GM23338 (cell line): Measurements from ENCODE around the gene GNPDA1. TPM values are rescaled to one million over a fixed set of nuclear protein-coding genes. Genes with fewer than 3 reads are reported as not detected.

Source experiments
- ATAC-seq: fragments of 200-7000 bp; cut with Tn5 transposase; 3 replicates; pipeline ENCODE4 v1.9.1; 2020
- DNase-seq: peaks from one replicate; pipeline ENCODE4 v3.0.0-alpha.2; 2015; ENCODE audit warnings: low spot score
- H2AFZ ChIP-seq: fragments of 200-600 bp; sonication (generic); 2 replicates; pipeline ENCODE4 v1.8.0; 2016; ENCODE audit warnings: antibody characterized with exemption, mild to moderate bottlenecking, moderate library complexity
- H3F3A ChIP-seq: fragments of 200-600 bp; sonication (generic); replicated peaks from 2 replicates; pipeline ENCODE4 v1.8.0; 2017; ENCODE audit warnings: antibody characterized with exemption, mixed run types, low read depth
- H3K27ac ChIP-seq: fragments of 200-600 bp; sonication (generic); 2 replicates; pipeline ENCODE4 v1.6.1; 2016; ENCODE audit warnings: low read depth
- H3K27me3 ChIP-seq: fragments of 200-600 bp; sonication (generic); 2 replicates; pipeline ENCODE4 v1.8.0; 2016; ENCODE audit warnings: mild to moderate bottlenecking, mixed run types, moderate library complexity; ENCODE audit not compliant: insufficient read depth
- H3K36me3 ChIP-seq: fragments of 200-600 bp; sonication (generic); 2 replicates; pipeline ENCODE4 v1.8.0; 2016; ENCODE audit warnings: mild to moderate bottlenecking; ENCODE audit not compliant: insufficient read depth
- H3K4me1 ChIP-seq: fragments of 200-600 bp; sonication (generic); 2 replicates; pipeline ENCODE4 v1.8.0; 2016; ENCODE audit warnings: mild to moderate bottlenecking, moderate library complexity; ENCODE audit not compliant: insufficient read depth
- H3K4me2 ChIP-seq: fragments of 200-600 bp; sonication (generic); 2 replicates; pipeline ENCODE4 v1.7.1; 2017; ENCODE audit warnings: mixed run types
- H3K4me3 ChIP-seq: fragments of 200-600 bp; sonication (generic); 2 replicates; pipeline ENCODE4 v1.6.1; 2016; ENCODE audit warnings: mixed run types
- H3K79me2 ChIP-seq: fragments of 200-600 bp; sonication (generic); replicated peaks from 2 replicates; pipeline ENCODE4 v1.8.0; 2017; ENCODE audit warnings: mild to moderate bottlenecking; ENCODE audit not compliant: insufficient read depth
- H3K9me2 ChIP-seq: fragments of 200-600 bp; sonication (generic); 2 replicates; pipeline ENCODE4 v1.8.0; 2017; ENCODE audit not compliant: insufficient read depth
- H4K20me1 ChIP-seq: fragments of 200-600 bp; sonication (generic); replicated peaks from 2 replicates; pipeline ENCODE4 v1.8.0; 2017; ENCODE audit warnings: mild to moderate bottlenecking; ENCODE audit not compliant: insufficient read depth
- H3K27ac Mint-ChIP-seq: 2 replicates; pipeline ENCODE4 v1.8.0; 2020; ENCODE audit warnings: inconsistent platforms, mild to moderate bottlenecking, moderate library complexity, mixed read lengths
- H3K27me3 Mint-ChIP-seq: 3 replicates; pipeline ENCODE4 v1.8.0; 2022; ENCODE audit warnings: low read depth, mild to moderate bottlenecking, moderate library complexity, mixed read lengths, inconsistent platforms; ENCODE audit not compliant: insufficient read depth, poor library complexity
- H3K36me3 Mint-ChIP-seq: 3 replicates; pipeline ENCODE4 v1.8.0; 2021; ENCODE audit warnings: low read depth, mild to moderate bottlenecking, inconsistent platforms, moderate library complexity, mixed read lengths
- H3K4me1 Mint-ChIP-seq: 3 replicates; pipeline ENCODE4 v1.8.0; 2020; ENCODE audit warnings: mild to moderate bottlenecking, inconsistent platforms, mixed read lengths
- H3K4me3 Mint-ChIP-seq: 3 replicates; pipeline ENCODE4 v1.8.0; 2021; ENCODE audit warnings: moderate library complexity, mild to moderate bottlenecking, inconsistent platforms, mixed read lengths
- H3K9me3 Mint-ChIP-seq: 3 replicates; pipeline ENCODE4 v1.8.0; 2020; ENCODE audit warnings: moderate library complexity, mild to moderate bottlenecking, inconsistent platforms, mixed read lengths
- CREB1 ChIP-seq: fragments of 250-450 bp; sonication (Bioruptor Pico); IDR thresholded peaks from 2 replicates; pipeline ENCODE4 v1.5.0; 2020; ENCODE audit warnings: low read depth, mild to moderate bottlenecking, moderate library complexity
- CTCF ChIP-seq, 2 experiments: fragments of 200-600 bp in 1 of 2; sonication (generic) in 1 of 2; conservative IDR thresholded peaks; 2 replicates each; pipeline versions ENCODE4 v1.5.1 to v1.6.1; 2016 to 2017; ENCODE audit warnings: antibody characterized with exemption in 2 of 2, low read depth in 2 of 2, mild to moderate bottlenecking in 2 of 2, moderate library complexity in 1 of 2
- ETS1 ChIP-seq: IDR thresholded peaks from 2 replicates; pipeline ENCODE4 v1.6.1; 2016; ENCODE audit warnings: antibody characterized with exemption
- EZH2 ChIP-seq: fragments of 200-600 bp; sonication (generic); IDR thresholded peaks from one replicate; pipeline ENCODE4 v1.8.0; 2017; ENCODE audit warnings: antibody characterized with exemption, mild to moderate bottlenecking, low read depth; ENCODE audit not compliant: unreplicated experiment
- EZH2phosphoT487 ChIP-seq: fragments of 200-600 bp; sonication (generic); IDR thresholded peaks from one replicate; pipeline ENCODE4 v1.8.1; 2018; ENCODE audit warnings: antibody characterized with exemption; ENCODE audit not compliant: unreplicated experiment
- NANOG ChIP-seq: IDR thresholded peaks from 2 replicates; pipeline ENCODE4 v1.6.1; 2016; ENCODE audit warnings: antibody characterized with exemption, borderline replicate concordance
- POLR2AphosphoS5 ChIP-seq: IDR thresholded peaks from 2 replicates; pipeline ENCODE4 v1.6.1; 2016; ENCODE audit warnings: antibody characterized with exemption, low read depth
- REST ChIP-seq: IDR thresholded peaks from one replicate; pipeline ENCODE4 v1.6.1; 2018; ENCODE audit warnings: antibody characterized with exemption; ENCODE audit not compliant: unreplicated experiment
- STAT1 ChIP-seq: IDR thresholded peaks from one replicate; pipeline ENCODE4 v1.6.1; 2016; ENCODE audit warnings: antibody characterized with exemption; ENCODE audit not compliant: unreplicated experiment
- ZNF331 ChIP-seq: fragments of 250-450 bp; sonication (Bioruptor Pico); IDR thresholded peaks from 2 replicates; pipeline ENCODE4 v1.5.0; 2020; ENCODE audit warnings: low read depth, mild to moderate bottlenecking, moderate library complexity
- polyA plus RNA-seq: library from polyadenylated mRNA; unstranded; fragments of >200 nt; fragmentation: Nextera tagmentation; extraction: Ambion mirVana; gene quantifications from 2 replicates; pipeline ENCODE4 v1.2.1, GENCODE V29; 2016
- total RNA-seq: library from RNA; depleted of rRNA; stranded (reverse); fragments of >200 nt; shearing (Covaris generic); gene quantifications from 2 replicates; pipeline ENCODE4 v1.2.3, GENCODE V29; 2014

The GNPDA1 gene
- total and polyA plus RNA-seq, 2 experiments from 2014 or later: 47.6 to 117 TPM

GRCh38 chr5:141969783-141970771 is 42.8 kb downstream of the GNPDA1 start:
- Histone ChIP-seq H3K27ac (peak overlapping the region; percentile 86), H3K27me3 (no peaks in the 10 kb centered on the region), H3K4me3 (peak overlapping the region; percentile 61), H4K20me1 (no peaks in the 10 kb centered on the region), H3K79me2 (no peaks in the 10 kb centered on the region; the same call in 1 of the 2 replicates), H3F3A (peaks cover 13% of the 10 kb centered on the region), H3K4me2 (peak overlapping the region; percentile 80), H3K4me1 (peaks cover 16% of the 10 kb centered on the region), H3K36me3 (peaks cover 14% of the 10 kb centered on the region; the same call in 1 of the 2 replicates), H2AFZ (peak overlapping the region; percentile 1; the same call in 1 of the 2 replicates), H3K9me2 (no peaks in the 10 kb centered on the region)
- ATAC-seq (no peak), DNase-seq (peak; percentile 21)
- Mint-ChIP-seq H3K9me3 (no peaks in the 10 kb centered on the region), H3K27ac (peak overlapping the region; percentile 87), H3K27me3 (peaks cover 8% of the 10 kb centered on the region), H3K4me3 (peak overlapping the region; percentile 85), H3K36me3 (peaks cover 10% of the 10 kb centered on the region), H3K4me1 (peaks cover 19% of the 10 kb centered on the region; the same call in 2 of the 3 replicates)
- TF ChIP-seq EZH2phosphoT487 (no peak), STAT1 (no peak), EZH2 (no peak), NANOG (no peak), ZNF331 (CRISPR knock-in tag) (no peak), CREB1 (CRISPR knock-in tag) (no peak), ETS1 (no peak), CTCF (conservative IDR thresholded peaks at IDR 0.05; ENCODE audit: low read depth in 2 of 2) (no peak)

- H3K79me2 ChIP-seq: no peaks in the 10 kb centered on the region; the same call in 1 of the 2 replicates
- Mint-ChIP-seq H3K27ac (peak within 1 kb of the TSS; percentile 87), H3K27me3 (peaks cover 8% of the 10 kb centered on the region), H3K36me3 (peaks cover 9% of the 10 kb centered on the region), H3K4me1 (peaks cover 19% of the 10 kb centered on the region; the same call in 2 of the 3 replicates), H3K4me3 (peak within 1 kb of the TSS; percentile 85), H3K9me3 (no peaks in the 10 kb centered on the region)
- H3K27ac ChIP-seq: peak within 1 kb of the TSS; percentile 86
- DNase-seq (peak; percentile 98), ATAC-seq (peak; percentile 96)
- peaks cover 13% of the 10 kb centered on the region for H3F3A ChIP-seq
- peaks cover 16% of the 10 kb centered on the region for H3K4me1 ChIP-seq
- H3K27me3 ChIP-seq: no peaks in the 10 kb centered on the region
- no peaks in the 10 kb centered on the region for H3K9me2 ChIP-seq
- H3K4me3 ChIP-seq: peak within 1 kb of the TSS; percentile 61
- H3K4me2 ChIP-seq: peak within 1 kb of the TSS; percentile 80
- H3K36me3 ChIP-seq: 0 out of 2 replicates have a peak, but pooled peaks cover 4% of the 10 kb centered on the region
- H2AFZ ChIP-seq: peak within 1 kb of the TSS; percentile 98
- no peaks in the 10 kb centered on the region for H4K20me1 ChIP-seq
- TF ChIP-seq CTCF (conservative IDR thresholded peaks at IDR 0.05; ENCODE audit: low read depth in 2 of 2) (peak; percentile 64 to 84), STAT1 (no peak), EZH2phosphoT487 (no peak), EZH2 (no peak), POLR2AphosphoS5 (peak; percentile 92), ETS1 (peak; percentile 25; the same call in 1 of the 2 replicates), REST (no peak)
Measured at GRCh38 chr5:141968914-141969608, 43.8 kb downstream of the GNPDA1 start, which contains the start of gene RNF14. RNF14 (plus strand) TSS chr5:141969105; CDS start chr5:141973589, 4,484 bp downstream.
